ENCODE results near the gene CYP19A1. TPM values are rescaled to one million over a fixed set of nuclear protein-coding genes. Genes with fewer than 3 reads are reported as not detected.

The CYP19A1 gene
- total RNA-seq, 1 experiment from 2014 or later, result not detected

DNA sequence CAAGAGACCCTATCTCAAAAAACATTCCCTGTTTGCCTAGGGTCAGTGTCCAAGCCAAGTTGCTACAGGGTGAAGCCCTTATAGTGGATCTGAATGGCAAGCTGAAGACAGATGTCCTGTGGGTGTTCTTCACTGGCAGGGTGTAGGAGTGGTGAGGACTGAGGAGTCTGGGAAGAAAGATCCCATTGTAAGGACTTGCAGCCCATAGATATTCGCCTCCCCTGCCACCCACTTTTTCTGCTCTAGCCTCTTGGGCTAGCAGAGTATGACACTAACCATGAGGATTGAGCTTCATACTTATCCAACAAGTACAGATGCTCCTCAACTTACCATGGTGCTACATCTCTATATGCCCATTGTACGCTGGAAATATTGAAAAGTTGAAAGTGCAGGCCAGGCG, 13.2 kb downstream of the CYP19A1 start:
- no peak for DNase-seq (ENCODE audit: low spot score)

DNA sequence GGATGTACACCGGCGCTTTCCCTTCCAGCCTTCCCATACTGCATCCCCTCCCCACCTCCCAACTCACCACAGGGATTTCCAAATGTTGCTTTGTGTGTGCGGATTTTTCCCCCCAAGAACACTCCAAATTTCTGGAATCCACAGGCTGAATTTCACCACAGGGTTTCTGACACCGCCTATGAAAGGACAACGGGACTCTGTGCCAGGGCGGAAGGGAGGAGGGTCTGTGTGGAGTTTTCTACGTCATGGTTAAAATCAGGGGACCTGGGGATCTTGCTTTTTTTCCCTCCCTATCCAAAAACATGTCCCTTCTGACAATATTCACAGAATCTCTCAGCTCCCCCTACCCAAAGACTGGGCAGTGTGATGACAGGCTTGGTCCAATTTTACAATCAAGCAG, 14.6 kb downstream of the CYP19A1 start:
- no peak for DNase-seq (ENCODE audit: low spot score)

DNA sequence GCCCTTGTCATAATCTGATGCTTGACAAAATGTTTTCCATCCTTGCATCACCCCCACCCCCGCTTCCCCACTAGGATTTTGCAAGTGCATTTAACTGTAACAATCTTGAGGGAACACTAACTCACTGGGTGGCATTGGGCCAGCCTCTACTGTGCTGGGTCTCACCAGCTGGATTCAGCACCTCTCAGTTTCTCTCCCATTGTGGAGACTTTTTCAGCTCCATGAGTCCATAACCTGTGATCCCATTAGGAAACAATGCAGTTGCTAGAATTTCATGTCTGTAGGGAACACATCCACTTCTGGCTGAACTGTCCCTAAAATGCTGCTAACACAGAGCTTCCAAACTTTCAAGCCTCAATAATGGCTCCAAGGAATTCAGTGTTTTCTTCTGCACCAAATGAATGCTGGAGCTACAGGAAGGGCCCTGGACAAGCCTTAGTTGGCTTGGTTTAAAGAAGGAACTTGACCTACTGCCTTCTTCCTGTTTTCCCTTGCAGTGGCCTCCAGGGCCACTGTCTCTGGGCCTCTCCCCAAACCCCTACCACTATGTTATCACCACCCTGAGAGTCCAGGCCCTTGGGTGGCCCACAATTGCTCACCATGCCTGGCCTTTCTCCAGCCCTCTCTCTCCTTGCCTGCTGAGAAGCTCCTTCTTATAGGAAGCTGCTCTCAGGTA, 15.6 kb downstream of the CYP19A1 start:
- no peak for DNase-seq (ENCODE audit: low spot score)

DNA sequence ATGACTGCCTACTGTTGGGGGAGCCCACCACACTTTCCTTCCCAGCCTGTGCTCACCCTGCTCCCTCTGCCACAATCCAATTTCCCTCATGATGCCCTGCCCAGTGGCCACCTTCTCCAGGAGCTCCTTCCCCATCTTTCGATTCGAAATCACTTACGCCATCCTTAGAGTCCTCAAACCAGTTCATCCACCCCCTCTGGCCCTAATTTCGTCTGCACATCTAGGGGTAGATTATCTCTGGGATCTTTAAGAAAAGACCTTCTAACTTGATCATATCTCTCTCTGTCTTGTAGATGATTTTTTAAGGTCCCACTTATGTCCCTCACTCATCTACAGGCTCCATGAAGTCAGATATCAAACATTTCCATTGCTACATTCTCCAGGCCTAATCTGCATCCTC, 17.1 kb downstream of the CYP19A1 start:
- DNase-seq (ENCODE audit: low spot score), result no peak

DNA sequence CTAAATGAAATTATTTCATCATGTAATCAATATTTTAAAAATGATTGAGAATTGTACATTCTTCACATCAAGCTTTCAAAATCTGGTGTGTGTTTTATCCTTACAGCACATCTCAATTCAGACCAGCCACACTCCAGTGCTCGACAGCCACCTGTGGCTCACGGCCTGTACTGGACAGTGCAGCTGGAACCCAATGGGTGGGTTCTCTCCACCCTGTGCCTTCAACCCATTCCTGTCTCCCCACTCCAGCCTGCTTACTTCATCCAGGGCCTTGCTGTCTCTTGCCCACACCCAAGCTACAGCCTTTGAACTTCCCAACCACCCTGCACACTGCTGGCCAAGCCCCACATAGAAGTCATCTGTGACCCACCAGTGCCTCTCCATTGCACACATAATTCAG, 17.6 kb downstream of the CYP19A1 start:
- no peak for DNase-seq (ENCODE audit: low spot score)

DNA sequence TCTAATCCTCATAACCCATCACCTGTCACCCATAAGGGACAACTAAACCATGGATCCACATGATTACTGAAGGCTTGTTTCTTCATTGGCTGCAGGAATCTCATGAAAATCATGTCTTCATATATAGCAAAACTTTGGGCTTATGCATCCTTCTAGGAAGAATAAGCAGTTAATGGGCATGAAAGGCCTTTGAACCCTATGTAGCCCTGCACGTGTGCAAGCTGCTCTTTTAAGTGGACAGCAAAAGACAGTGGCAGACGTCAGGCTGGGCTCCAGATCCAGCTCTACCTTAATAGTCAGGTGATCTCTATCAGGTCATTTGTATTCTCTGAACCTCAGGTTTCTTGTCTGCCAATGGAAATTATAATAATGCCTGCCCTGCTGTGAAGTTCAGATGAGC, 18.9 kb downstream of the CYP19A1 start:
- no peak for DNase-seq (ENCODE audit: low spot score)

DNA sequence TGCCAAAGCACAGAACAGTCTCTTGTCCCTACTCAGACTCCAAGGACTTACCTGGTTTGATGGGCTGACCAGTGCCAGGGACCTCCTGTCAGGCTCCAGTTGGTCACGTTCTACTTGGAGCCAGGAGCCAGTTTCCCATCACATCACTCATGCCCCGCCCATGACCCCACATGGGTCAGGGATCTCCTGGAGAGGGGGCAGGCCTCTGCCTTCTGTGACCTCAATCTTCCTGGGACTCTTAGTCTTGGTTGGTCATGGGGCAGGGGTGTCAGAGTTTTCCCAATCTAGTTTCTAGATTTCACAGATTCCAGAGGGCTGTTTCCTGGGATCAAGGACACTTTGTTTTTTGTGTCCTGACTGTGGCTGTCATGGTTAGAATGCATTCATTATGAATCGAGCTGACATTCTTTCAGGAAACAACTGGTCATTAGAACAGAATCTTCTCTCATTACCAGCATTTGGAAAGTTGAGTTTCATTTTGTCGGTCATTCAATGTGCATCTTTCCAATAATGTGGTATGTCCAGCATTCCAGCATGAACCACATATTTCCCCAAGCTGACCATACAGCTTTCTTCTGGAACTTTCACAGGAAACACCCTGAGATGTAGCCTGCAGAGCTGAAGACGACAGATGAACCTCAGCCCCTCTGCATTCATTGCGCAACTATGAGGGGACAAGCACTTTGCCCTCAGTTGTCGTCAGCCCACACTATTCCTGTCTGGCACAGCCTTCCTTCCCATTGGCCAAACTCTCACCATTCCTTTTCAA, 19.8 kb downstream of the CYP19A1 start:
- DNase-seq (ENCODE audit: low spot score), result no peak

DNA sequence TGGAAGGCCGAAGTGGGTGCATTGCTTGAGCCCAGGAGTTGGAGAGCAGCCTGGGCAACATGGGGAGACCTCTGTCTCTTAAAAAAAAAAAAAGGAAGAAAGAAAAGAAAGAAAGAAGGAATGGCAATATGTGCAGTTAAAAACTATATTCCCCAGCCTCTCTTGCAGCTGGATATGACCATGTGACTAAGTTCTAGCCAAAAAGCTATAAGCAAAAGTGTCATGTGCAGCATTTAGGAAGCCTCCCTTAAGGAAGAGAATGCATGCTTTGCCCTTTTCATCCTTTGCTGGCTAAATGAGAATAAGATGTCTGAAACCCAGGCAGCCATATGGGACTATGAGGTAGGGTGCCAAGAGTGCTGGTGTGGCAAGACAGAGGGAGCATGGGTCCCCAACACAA, 21.8 kb downstream of the CYP19A1 start:
- DNase-seq (ENCODE audit: low spot score), result no peak

DNA sequence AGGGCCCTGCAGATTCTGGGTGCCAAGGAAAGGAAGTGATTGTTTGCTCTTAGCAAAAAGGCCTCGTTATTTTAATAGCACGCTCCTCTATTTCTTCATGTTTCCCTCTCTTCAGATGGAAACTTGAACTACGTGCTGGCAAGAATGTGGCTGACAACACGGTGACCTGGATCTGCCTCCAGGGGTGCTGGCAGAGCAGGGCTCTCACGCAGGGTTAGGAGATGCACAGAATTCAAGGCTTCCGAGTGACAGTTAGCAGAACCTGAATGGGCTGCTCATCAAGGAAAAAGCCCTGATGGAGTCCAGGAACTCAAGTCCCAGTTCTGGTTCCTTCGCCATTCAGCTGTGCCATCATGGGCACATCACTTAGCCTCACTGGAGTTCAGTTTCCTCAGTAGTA, 22.7 kb downstream of the CYP19A1 start:
- no peak for DNase-seq (ENCODE audit: low spot score)

DNA sequence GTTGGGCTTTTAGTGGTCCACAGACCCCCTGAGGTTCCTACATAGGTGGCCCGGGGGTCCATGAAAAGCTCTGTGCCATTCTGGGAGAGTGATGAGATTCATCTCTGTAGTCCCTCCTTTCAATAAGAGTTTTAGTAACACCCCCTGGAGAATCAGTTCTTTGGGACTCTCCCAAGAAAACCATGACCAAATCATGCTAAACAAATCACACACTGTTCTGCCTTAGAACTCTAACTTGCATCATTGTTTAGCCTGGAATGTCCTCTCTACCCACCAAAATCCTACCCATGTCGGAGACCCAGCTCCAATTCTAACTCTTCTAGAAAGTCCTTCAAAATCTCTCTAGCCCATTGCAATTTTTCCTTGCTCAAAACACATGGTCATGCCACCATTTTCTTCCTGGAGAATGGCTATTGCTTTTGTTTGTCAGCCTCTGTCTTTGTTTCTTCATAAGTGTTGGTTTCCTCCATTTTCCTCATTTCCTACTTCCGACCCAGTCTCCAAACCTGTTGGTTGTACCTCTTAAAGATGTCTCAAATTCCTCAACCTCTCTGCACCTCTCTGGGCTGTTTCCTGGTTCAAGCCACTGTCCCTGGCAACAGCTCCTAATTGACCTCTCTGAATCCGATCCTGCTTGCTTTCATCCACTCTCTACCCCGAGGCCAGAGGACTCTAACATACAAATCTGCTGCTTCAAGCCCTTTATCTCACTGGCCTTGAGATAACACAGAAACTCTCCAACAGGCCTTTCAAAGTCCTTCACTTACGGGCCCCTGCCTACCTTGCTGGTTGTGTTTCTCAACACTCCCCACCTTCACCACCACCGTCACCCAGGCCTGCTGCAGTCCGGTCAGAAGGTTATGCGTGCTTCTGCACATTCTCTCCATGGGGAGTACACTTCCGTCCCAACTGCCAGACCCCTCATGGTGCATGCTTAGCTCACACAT, 23.7 kb downstream of the CYP19A1 start:
- DNase-seq (ENCODE audit: low spot score), result no peak

DNA sequence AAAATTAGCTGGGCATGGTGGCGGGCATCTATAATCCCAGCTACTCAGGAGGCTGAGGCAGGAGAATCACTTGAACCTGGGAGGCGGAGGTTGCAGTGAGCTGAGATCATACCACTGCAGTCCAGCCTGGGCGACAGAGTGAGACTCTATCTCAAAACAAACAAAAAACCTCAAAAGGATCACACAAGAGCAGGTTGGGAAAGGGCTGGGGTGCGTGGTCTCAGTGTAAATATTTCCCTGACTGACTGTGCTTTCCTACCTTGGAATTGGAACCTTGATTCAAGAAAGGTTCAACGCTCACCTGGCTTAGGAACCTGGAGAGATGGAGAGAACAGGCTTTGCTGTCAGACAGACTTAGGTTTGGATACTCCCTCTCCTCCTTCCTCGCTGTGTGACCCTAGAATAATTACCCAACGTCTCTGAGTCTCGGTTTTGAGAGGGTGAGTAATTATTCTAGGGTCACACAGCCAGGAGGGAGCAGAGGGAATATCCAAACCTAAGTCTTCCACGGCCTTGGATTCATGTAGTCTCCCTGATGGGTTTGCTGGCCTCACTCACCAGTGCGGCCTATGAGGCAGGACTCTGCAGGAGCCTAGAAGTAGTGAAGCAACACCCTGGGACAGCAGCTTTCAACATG, 24.6 kb downstream of the CYP19A1 start:
- no peak for DNase-seq (ENCODE audit: low spot score)

DNA sequence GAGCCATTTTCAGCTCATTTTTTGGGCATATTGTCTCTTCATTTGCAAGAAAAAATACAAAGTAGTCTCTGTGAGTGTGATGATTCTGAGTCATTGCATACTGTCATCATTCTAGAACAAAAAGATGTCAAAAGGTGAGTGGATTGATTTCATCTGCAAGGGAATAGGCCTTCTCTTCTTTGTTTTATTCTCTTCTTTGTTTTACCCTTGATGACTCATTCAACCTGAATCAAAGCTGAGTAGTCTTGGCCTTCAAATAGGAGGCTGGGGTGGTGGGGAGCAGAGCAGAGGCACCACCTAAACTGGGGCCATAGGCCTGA, 25.4 kb downstream of the CYP19A1 start:
- no peak for DNase-seq (ENCODE audit: low spot score)

DNA sequence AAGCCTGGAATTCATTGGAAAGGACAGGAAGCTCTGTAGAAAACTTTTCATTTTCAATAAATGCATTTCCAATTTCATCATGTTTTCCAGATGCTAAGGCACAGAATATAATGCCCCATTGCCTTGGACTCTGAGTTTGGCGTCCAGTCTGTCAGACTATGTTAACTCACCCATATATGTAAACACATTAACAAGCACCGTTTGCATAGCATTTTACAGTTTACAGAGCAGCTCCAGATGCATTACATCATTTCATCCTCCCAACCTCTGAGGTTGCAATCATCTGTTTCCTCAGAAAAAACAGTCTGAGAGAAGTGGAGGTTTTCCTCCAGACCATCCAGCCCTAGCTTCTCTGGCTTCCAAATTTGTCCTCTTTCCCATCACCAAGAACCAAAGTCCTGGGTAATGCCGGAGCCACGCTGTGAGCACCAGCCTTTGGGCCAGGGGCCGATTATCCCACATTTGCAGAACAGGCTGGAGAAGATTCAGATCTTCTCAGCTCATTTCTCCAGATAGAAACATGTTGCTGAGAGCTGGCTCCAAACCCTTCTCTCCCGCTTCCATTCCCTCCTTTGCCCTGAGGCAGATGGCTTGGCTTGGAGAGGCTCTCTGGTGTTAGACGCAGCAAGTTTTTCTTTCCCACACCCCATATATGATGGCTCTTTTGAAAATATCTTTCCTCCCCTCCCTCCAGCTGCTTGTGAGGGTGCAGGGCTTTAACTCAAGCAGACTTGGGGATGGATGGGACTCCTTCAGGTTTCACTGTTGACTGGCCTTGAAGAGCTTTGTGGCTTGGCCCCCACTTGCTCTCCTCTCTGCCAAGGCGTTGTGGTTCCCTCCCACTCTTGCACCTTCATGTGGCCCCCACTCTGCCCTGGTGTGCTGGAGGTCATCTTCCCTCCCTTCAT, 26.0 kb downstream of the CYP19A1 start:
- no peak for DNase-seq (ENCODE audit: low spot score)

DNA sequence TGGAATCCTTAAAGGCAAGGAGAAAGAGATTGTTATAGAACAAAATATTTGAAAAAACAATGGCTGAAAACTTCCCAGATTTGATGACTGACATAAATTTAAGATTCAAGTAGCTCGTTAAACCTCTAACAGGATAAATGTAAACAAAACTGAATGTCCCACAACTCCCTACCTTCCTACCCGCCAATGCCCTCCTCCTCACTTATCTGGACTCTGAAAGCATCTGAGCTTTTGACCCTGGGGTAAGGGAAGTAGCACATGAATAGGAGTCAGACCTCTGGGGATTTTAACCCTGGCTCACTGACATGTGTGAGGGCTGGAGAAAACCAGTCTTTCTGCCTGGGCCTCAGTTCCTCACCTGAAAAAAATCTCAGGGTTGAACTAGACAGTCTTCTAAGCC, 26.9 kb downstream of the CYP19A1 start:
- DNase-seq (ENCODE audit: low spot score), result no peak

DNA sequence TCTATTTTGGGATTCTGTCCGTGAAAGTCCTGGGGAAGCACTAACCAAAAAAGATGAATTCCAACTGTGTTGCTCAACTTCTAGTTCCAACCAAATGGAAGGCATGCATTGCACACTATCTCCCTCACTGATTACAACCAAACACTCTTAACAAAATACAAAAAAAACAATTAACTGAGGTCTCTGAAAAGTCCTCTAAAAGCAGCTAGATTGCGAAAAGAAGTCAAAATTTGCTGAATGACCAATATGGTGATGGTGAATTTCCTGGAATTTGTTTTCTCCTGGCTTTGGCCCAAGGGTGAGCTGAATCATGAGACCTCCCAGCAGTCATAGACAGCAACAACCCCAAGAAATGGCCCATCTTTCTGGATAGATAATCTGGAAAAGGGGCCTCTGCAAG, 28.3 kb downstream of the CYP19A1 start:
- no peak for DNase-seq (ENCODE audit: low spot score)

DNA sequence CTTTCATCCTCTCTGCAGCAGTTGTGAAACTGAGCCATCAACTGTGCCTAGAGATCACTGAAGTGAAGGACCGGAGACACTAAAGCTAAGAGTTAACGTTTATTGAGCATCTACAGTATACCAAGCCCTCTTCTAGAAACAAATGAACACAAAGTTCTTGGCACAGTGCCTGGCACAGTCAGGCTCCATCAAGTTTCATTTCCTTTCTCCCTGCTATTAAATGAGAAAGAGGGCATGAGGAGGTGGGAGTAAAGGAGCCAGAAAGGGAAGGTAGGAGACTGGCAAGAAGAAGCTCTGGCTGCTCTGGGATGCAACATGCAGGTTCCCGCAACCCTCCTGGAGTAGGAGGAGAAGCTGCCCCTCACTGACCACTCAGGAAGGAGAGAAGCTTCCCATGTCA, 30.6 kb downstream of the CYP19A1 start:
- DNase-seq (ENCODE audit: low spot score), result no peak

DNA sequence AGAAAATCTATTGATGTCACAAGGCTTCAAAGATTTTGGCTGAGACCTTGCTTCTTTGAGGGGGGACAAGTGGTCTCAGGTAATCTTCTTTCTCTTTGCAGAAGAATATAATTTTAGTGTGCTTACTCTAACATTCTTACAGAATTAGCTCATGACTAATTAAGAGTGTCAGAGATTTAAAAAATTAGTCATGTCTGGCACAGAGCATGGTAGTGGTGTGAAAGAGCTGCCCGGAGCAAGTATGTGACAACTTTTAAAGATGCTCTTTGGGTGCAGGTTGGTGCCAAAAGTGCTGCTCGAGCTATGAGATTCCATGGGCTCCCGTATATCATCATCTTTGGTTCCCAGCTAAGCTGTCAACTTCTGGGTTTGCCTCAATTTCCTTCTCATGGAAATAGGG, 31.1 kb downstream of the CYP19A1 start:
- no peak for DNase-seq (ENCODE audit: low spot score)

DNA sequence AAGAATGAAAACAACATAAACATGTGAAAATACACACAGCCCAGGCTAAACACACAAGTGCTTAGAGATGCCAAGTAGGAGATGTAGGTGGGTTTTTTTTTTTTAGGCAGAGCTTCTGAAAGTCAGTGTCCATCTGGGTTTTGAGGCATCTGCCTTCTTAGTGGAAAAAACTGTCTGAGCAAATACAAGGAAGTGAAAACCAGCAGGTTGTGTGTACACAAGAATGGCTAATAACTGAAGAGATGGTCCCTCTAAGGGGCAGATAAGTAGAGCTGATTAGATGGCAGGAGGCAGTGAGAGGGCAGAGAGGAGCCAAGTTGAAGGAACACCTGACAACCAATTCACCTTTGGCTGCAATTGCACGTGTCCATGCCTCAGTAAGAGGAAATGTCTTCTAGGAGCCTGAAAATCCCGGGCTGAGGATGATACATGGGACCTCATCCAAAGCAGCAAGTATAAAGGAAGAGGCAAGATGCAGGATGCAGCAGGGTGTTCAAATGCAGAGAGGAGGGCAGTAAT, 34.9 kb downstream of the CYP19A1 start:
- no peak for DNase-seq (ENCODE audit: low spot score)

DNA sequence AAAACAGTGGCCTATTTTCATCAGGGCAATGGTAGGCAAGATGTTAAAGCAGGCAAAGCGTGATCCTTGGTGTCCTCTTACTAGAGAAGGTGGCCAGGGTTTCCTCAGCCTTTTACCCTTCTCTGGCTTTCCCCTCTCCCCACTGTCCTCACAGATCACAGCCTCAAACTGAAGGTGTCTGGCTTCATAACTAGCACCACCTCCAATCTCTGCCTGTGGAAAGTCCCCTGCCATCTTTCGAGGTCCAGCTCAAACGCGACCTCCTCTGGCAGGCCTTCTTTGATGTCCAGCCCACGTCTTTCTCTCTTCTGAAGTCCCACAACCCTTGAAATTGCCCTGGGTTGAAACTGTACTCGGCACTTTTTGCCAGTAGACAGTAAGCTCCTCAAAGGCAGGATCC, 35.9 kb downstream of the CYP19A1 start:
- no peak for DNase-seq (ENCODE audit: low spot score)

DNA sequence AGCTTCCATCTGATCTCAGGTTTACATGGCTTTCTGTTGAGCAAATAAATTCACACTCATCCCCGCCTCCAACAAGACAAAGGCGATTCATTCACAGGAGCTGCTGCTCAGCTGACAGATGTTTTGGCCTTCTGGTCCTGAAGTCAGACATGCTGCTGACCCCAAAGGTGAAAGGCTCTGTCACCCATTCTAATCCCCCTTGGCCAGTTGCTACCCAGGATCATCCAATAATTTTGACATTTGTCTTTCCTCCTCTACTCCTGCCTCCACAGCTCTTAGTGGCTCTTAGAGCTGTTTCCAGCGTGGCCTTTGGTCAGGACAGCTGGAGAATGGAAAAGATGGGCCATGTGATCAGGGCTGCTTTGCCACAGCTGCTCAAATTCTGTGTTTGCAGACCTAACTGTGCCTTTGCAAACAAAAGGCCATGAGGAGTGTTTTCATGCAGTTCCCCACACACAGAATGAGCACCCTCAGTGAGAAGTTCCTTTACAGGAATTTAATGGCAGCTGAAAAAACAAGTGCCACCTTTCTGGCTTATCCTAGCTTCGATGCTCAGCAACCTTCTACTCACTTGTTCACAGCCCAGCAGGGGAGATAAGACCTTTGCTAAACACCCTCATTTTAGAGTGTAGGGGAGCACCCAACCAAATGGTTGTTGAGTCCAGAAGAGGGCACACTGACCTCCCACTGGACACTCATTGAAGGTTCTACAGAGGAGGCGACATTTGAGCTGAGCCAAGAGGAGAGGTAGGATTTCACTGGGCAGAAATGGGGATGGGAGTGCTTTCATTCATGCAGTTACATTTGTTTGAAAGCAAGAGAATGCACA, 39.0 kb downstream of the CYP19A1 start:
- DNase-seq (ENCODE audit: low spot score), result no peak

All from HT-29 (cell line).